ENCODE data around the gene SEC24A.
"Not testable (repeated sequence)": the region's sequence is repeated elsewhere in the genome, so short reads cannot be mapped to it uniquely, and the experiment has no call there.

Gene SEC24A

DNA sequence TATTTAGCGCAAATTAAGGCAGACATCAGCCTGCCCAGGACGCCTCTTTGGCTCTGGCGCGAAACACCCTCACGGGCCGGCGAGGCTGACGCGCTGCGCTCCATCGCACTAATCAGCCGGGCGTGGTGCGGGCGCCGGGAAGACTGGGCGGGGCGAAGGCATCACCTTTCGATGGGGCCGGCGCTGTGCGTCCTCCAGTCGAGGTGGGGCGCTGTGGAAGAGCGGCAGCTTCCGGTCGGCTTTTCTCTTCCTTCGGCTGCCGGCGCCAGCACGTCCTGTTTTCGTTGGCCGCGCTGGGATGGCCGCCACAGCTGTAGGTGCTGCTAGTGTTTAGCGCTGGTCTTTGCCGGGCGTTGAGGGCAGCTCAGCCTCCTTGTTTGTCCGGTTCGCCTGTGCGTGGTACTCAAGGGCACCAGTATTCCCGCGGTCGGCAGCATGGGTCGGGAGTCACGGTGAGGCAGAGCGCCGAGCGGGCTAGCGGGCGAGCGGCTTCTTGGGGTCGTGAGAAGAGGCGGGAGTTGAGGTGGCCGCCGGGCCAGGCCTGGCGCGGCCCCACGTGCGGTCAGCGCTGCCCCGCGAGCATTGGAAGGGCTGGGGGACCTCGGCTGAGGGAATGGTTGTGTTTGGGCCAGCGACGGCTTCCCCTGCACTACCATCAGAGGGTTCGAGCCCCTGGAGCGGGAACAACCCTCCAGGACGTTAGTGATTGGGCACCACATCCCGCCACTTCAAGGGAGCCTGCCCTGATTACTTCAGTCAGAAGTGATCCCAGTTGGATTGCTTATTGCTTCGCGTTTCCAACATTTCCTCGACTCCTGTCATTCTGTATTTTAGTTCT, 110.1 kb downstream of the SEC24A start, which contains the start of gene DDX46:
TSS of gene DDX46 (plus strand) at position 276 of the 838 bp plus-strand sequence. CDS start at position 436, 160 bp downstream.
- DNase-seq: peak; percentile 91

GRCh38 chr5:134767528-134768291, 119.1 kb downstream of the SEC24A start:
- DNase-seq: not testable (repeated sequence)

DNA sequence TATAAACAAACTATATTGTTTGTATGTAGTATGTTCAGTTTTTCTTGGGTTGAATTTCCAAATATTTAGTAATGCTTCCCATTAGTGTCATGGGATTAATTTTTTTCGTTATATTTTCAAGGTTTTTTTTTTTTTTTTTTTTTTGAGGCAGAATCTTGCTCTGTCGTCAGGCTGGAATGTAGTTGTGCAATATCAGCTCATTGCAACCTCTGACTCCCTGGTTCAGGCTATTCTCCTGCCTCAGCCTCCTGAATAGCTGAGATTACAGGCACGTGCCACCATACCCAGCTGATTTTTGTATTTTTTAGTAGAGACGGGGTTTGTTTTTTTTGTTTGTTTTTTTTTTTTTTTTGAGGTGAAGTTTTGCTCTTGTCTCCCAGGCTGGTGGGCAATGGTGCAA, 120.6 kb downstream of the SEC24A start:
- DNase-seq: peak; percentile 57

DNA sequence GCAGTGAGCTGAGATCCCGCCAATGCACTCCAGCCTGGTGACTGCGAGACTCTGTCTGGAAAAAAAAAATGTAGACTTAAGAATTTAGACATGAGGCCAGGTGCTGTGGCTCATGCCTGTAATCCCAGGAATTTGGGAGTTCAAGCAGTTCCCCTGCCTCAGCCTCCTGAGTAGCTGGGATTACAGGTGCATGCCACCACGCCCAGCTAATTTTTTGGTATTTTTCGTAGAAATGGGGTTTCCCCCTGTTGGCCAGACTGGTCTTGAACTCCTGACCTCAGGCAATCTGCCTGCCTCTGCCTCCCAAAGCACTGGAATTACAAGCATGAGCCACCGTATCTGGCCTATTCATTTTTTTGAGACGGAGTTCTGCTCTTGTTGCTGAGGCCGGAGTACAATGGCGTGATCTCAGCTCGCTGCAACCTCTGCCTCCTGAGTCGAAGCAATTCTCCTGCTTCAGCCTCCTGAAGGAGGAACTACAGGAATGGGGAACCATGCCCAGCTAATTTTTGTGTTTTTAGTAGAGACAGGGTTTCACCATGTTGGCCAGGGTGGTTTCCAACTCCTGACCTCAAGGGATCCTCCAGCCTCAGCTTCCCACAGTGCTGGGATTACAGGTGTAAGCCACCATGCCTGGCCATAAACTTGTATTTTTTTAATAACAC, 124.0 kb downstream of the SEC24A start:
- DNase-seq: no peak

GRCh38 chr5:134777366-134777765, 128.8 kb downstream of the SEC24A start:
- DNase-seq: no peak
